OCI-LY3 (cell line): ENCODE measurements around the gene FHL3.

ENCODE experiments used
- H2AFZ ChIP-seq: fragments of 200-600, 300-600 bp; shearing (Covaris generic); 2 replicates; pipeline ENCODE4 v1.6.0; 2014; ENCODE audit warnings: antibody characterized with exemption, low read depth, low read length
- H3K27ac ChIP-seq: fragments of 200-600, 300-600 bp; sonication (generic); 2 replicates; pipeline ENCODE4 v1.5.1; 2014; ENCODE audit warnings: mild to moderate bottlenecking, low read length, moderate library complexity, mixed read lengths
- H3K27me3 ChIP-seq: fragments of 200-600, 300-600 bp; sonication (generic); 2 replicates; pipeline ENCODE4 v1.6.1; 2014; ENCODE audit warnings: low read depth, low read length, mixed read lengths
- H3K36me3 ChIP-seq: fragments of 200-600, 300-600 bp; sonication (generic); replicated peaks from 2 replicates; pipeline ENCODE3; 2014; ENCODE audit warnings: low read depth, low read length, mixed read lengths
- H3K4me1 ChIP-seq: fragments of 300-600, 200-600 bp; sonication (generic); 2 replicates; pipeline ENCODE4 v1.6.1; 2014; ENCODE audit warnings: low read length, mixed read lengths
- H3K4me2 ChIP-seq: fragments of 200-600, 300-600 bp; sonication (generic); 2 replicates; pipeline ENCODE4 v1.6.1; 2014; ENCODE audit warnings: low read length, mixed read lengths
- H3K4me3 ChIP-seq: fragments of 300-600, 200-600 bp; sonication (generic); 2 replicates; pipeline ENCODE4 v1.5.1; 2014; ENCODE audit warnings: antibody characterized with exemption, mild to moderate bottlenecking, low read length, moderate library complexity
- H3K79me2 ChIP-seq: fragments of 300-600, 200-600 bp; shearing (Covaris generic); 2 replicates; pipeline ENCODE4 v1.6.1; 2014; ENCODE audit warnings: mild to moderate bottlenecking, low read length, mixed read lengths
- H3K9ac ChIP-seq: fragments of 300-600, 200-600 bp; shearing (Covaris generic); 2 replicates; pipeline ENCODE4 v1.6.0; 2014; ENCODE audit warnings: mild to moderate bottlenecking, low read length, moderate library complexity
- H3K9me3 ChIP-seq: fragments of 200-600, 300-600 bp; shearing (Covaris generic); 2 replicates; pipeline ENCODE4 v1.6.1; 2014; ENCODE audit warnings: low read length, mixed read lengths; ENCODE audit not compliant: insufficient read depth
- H4K20me1 ChIP-seq: fragments of 200-600, 300-600 bp; sonication (generic); 2 replicates; pipeline ENCODE4 v1.6.1; 2016; ENCODE audit warnings: low read length, mixed read lengths; ENCODE audit not compliant: insufficient read depth
- EZH2phosphoT487 ChIP-seq: fragments of 200-600 bp; shearing (Covaris generic); IDR thresholded peaks from 2 replicates; pipeline ENCODE4 v1.6.1; 2018; ENCODE audit warnings: antibody characterized with exemption, mixed run types, low read depth
- TF ChIP-seq, protein P1 (sequence below): fragments of 200-600, 300-600 bp; sonication (generic); IDR thresholded peaks from 2 replicates; pipeline ENCODE4 v1.5.1; 2014; ENCODE audit warnings: antibody characterized with exemption, low read length, low read depth

Gene FHL3

DNA sequence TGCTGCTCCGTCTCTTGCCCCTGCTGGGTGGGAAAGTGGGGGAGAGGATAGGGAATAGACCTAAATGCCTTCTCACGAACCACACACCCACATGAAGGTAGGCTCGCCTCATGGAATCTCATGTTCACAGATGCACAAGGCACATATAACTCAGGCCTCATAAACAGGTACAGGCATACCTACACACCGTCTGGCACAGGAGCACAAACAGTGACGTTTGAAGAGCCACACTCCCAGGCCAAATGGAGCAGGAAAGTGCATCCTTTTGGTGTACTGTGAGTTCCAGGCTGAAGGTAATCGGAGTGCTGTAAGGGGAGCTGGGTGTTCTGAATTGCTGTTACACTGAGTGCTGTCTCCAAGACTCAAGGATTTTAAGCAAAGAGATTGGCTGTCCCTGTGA lies 20.4 kb upstream of the FHL3 start:
- Histone ChIP-seq H3K79me2 (peaks cover 54% of the 10 kb centered on the region), H3K9me3 (no peaks in the 10 kb centered on the region), H3K4me2 (no peak overlapping the region), H3K27me3 (no peaks in the 10 kb centered on the region), H3K4me1 (peaks cover 71% of the 10 kb centered on the region), H3K9ac (peak overlapping the region; percentile 98; the same call in 1 of the 2 replicates), H2AFZ (no peak overlapping the region), H3K36me3 (peaks cover 24% of the 10 kb centered on the region), H3K27ac (peak overlapping the region; percentile 100), H4K20me1 (no peaks in the 10 kb centered on the region), H3K4me3 (no peak overlapping the region)
- no peak for TF ChIP-seq EZH2phosphoT487
- TF ChIP-seq, protein P1, sequence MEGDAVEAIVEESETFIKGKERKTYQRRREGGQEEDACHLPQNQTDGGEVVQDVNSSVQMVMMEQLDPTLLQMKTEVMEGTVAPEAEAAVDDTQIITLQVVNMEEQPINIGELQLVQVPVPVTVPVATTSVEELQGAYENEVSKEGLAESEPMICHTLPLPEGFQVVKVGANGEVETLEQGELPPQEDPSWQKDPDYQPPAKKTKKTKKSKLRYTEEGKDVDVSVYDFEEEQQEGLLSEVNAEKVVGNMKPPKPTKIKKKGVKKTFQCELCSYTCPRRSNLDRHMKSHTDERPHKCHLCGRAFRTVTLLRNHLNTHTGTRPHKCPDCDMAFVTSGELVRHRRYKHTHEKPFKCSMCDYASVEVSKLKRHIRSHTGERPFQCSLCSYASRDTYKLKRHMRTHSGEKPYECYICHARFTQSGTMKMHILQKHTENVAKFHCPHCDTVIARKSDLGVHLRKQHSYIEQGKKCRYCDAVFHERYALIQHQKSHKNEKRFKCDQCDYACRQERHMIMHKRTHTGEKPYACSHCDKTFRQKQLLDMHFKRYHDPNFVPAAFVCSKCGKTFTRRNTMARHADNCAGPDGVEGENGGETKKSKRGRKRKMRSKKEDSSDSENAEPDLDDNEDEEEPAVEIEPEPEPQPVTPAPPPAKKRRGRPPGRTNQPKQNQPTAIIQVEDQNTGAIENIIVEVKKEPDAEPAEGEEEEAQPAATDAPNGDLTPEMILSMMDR = no peak

DNA sequence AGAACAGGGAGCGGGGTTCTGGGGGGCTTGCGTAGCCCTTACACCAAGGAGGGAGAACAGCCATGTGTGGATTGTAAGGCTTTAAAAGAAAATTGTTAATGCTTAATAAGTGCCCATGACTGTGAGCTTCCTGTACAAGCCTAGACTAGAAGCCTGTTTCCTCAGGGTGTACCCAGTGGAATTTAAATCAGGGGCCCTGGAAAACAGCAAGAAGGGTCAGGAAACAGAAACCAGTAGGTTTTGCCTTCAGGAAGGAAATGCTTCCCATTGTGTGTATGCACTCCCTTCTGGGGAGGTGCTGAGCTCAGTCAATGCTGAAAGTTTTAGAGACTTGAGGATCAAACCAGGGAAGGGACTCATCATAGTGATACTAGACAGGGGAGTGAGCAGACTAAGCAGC lies 19.9 kb upstream of the FHL3 start:
- TF ChIP-seq EZH2phosphoT487 = no peak
- TF ChIP-seq, protein P1 = no peak
- H3K9me3 ChIP-seq = no peaks in the 10 kb centered on the region
- H2AFZ ChIP-seq = no peak overlapping the region
- peaks cover 66% of the 10 kb centered on the region for H3K4me1 ChIP-seq
- H3K27ac ChIP-seq = peak overlapping the region; percentile 100
- H3K4me3 ChIP-seq = no peak overlapping the region
- peaks cover 26% of the 10 kb centered on the region for H3K36me3 ChIP-seq
- peaks cover 49% of the 10 kb centered on the region for H3K79me2 ChIP-seq
- H3K27me3 ChIP-seq = no peaks in the 10 kb centered on the region
- H4K20me1 ChIP-seq = no peaks in the 10 kb centered on the region
- H3K4me2 ChIP-seq = no peak overlapping the region
- peak overlapping the region; percentile 98; the same call in 1 of the 2 replicates for H3K9ac ChIP-seq

DNA sequence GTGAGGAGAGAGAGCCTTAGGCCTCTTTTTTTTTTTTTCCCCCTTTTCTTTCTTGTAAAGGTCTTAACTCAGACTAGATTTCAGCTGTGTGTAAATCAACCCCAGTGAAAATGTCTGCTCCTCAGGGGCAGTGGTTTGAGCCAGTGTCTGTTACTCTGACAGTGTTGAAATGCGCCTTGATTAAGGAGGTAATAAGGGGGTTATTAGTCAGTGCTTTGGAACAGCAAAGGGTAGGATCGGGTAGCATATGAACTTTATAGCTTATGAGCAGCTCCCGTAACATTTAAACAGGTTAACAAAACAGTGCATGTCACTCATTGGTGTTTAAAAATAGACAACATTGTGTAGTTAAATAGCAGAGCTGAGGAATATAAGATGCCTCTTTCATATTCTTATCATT lies 17.5 kb upstream of the FHL3 start:
- Histone ChIP-seq H3K27me3 (no peaks in the 10 kb centered on the region), H4K20me1 (no peaks in the 10 kb centered on the region), H3K9me3 (no peaks in the 10 kb centered on the region), H3K79me2 (peaks cover 34% of the 10 kb centered on the region), H3K4me3 (no peak overlapping the region), H3K27ac (peak overlapping the region; percentile 64), H3K9ac (peak overlapping the region; percentile 30; the same call in 1 of the 2 replicates), H3K4me1 (peaks cover 48% of the 10 kb centered on the region), H2AFZ (no peak overlapping the region), H3K36me3 (peaks cover 29% of the 10 kb centered on the region), H3K4me2 (peak overlapping the region; percentile 59)
- no peak for TF ChIP-seq EZH2phosphoT487
- TF ChIP-seq, protein P1 = no peak

DNA sequence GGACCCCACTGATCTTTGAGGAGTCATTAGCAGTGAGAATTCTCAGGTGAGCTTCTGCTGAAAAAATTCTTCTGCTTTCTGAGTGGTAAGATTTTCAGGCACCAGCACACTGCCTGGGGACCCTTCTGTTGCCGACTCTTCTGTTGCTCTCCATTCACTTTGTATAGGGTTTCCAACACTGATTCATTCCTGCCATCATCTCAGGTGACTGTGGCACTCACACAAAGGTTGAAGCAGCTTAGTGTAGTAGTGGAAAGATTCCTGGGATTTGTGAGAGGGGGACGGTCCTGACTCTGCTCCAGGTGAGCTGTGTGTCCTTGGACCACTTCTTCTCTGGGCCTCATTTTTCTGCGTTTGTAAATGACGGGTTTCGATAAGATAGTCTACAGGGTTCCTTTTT lies 16.7 kb upstream of the FHL3 start:
- H3K9me3 ChIP-seq = no peaks in the 10 kb centered on the region
- H3K4me2 ChIP-seq = no peak overlapping the region
- no peak overlapping the region for H3K9ac ChIP-seq
- H3K36me3 ChIP-seq = peaks cover 29% of the 10 kb centered on the region
- no peak overlapping the region for H2AFZ ChIP-seq
- H3K4me1 ChIP-seq = peaks cover 39% of the 10 kb centered on the region
- H3K27me3 ChIP-seq = no peaks in the 10 kb centered on the region
- no peak for TF ChIP-seq EZH2phosphoT487
- H3K79me2 ChIP-seq = peaks cover 33% of the 10 kb centered on the region
- no peaks in the 10 kb centered on the region for H4K20me1 ChIP-seq
- no peak overlapping the region for H3K27ac ChIP-seq
- no peak overlapping the region for H3K4me3 ChIP-seq
